Cardiac fibroblast (primary cell): Measurements from ENCODE around the gene MSH4.
A peak's percentile ranks its signal among the peaks of the same experiment; 100 is the strongest.
"Not testable (repeated sequence)": the region's sequence is repeated elsewhere in the genome, so short reads cannot be mapped to it uniquely, and the experiment has no call there.

Source experiments
- DNase-seq, 2 donors: peaks; one replicate each; pipeline versions ENCODE4 v3.0.0 to v3.0.0-alpha.2; 2010; ENCODE audit warnings: low read depth in 2 of 2
- H3K4me3 ChIP-seq, 2 donors: replicated peaks in 1 of 2; 1 replicate in 1 of 2; 2 replicates in 1 of 2; pipeline ENCODE4 v1.5.1; 2011; ENCODE audit warnings: low read depth in 2 of 2, low read length in 2 of 2, mild to moderate bottlenecking in 2 of 2, moderate library complexity in 1 of 2
- CTCF ChIP-seq: IDR thresholded peaks from one replicate; pipeline ENCODE4 v1.5.1; 2011; ENCODE audit warnings: low read depth, mild to moderate bottlenecking, low read length, inconsistent platforms

Gene MSH4

DNA sequence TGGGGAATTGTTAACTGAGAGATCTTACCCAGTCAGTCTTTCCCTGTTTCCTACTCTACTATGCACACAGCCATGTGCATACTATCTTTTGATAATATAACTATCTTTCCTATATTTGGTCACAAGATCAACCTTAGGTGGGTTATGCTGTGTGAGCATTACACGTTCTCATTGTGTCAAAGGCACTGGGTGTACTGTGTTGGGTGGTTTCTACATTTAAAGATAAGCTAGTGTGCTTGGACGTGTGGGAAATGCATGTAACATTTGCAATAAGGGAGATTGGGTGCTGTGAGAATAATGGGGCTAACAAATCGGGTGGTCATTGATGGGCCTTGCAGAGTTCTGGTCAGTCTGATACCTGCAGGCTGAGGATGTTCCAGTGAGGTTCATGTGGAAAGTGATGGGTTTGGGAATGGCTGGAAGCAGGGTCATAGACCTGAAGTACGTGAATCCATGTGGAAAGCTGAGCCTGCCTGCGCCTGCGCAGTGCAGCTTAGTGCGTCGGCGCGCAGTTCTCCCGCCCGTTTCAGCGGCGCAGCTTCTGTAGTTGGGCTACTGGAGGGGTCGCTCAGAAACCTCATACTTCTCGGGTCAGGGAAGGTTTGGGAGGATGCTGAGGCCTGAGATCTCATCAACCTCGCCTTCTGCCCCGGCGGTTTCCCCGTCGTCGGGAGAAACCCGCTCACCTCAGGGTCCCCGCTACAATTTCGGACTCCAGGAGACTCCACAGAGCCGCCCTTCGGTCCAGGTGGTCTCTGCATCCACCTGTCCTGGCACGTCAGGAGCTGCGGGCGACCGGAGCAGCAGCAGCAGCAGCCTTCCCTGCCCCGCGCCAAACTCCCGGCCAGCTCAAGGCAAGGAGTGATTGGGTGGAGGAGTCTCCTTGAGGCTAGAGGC lies at the start of gene MSH4:
Gene MSH4, plus strand, starts transcription at position 507 of the 897 bp plus-strand sequence. Its CDS starts 104 bp downstream, at position 611.
- peak in 1 of 2 donors; percentile 33 for DNase-seq
- no peak for TF ChIP-seq CTCF
- no peak within 1 kb of the TSS for H3K4me3 ChIP-seq

DNA sequence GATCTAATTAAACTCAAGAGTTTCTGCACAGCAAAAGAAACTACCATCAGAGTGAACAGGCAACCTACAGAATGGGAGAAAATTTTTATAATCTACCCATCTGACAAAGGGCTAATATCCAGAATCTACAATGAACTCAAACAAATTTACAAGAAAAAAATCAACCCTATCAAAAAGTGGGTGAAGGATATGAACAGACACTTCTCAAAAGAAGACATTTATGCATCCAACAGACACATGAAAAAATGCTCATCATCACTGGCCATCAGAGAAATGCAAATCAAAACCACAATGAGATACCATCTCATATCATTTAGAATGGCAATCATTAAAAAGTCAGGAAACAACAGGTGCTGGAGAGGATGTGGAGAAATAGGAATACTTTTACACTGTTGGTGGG lies 39.5 kb upstream of the MSH4 start:
- H3K4me3 ChIP-seq, DNase-seq: not testable (repeated sequence)

DNA sequence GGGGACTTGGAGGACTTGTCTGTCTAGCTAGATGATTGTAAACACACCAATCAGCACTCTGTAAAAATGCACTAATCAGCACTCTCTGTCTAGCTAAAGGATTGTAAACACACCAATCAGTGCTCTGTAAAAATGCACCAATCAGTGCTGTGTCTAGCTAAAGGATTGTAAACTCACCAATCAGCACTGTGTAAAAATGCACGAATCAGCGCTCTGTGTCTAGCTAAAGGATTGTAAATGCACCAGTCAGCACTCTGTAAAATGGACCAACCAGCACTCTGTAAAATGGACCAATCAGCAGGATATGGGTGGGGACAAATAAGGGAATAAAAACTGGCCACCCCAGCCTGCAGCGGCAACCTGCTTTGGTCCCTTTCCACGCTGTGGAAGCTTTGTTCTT lies 38.1 kb upstream of the MSH4 start:
- not testable (repeated sequence) for DNase-seq, H3K4me3 ChIP-seq

DNA sequence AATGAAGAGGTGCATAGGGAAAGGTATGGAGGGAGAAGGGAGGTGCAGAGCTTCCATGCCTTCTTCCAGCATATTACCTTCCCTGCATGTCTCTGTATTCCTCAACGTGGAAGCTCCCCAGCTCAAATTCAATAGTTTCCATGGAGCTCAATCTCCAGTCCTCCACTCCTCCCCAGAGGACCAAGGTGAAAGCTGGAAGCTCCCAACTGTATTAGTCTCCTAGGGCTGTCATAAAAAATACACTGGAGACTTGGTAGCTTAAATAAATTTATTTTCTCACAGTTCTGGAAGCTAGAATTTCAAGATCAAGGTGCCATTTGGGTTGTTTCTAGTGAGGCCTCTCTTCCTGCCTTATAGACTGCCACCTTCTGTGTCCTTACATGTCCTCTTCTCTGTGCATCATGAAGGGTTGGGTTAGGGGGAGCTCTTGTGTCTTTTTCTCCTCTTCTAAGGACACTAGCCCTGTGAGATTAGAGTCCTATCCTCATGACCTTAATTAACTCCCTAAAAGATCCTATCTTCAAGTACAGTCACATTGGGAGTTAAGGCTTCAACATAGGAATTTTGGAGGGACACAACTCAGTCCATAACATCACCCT lies 32.5 kb upstream of the MSH4 start:
- no peak for DNase-seq
- H3K4me3 ChIP-seq: no peak overlapping the region
- no peak for TF ChIP-seq CTCF

GRCh38 chr1:75765697-75766355 lies 30.9 kb upstream of the MSH4 start:
- no peak for TF ChIP-seq CTCF
- DNase-seq: peak; percentile 68 to 88
- no peak overlapping the region for H3K4me3 ChIP-seq

DNA sequence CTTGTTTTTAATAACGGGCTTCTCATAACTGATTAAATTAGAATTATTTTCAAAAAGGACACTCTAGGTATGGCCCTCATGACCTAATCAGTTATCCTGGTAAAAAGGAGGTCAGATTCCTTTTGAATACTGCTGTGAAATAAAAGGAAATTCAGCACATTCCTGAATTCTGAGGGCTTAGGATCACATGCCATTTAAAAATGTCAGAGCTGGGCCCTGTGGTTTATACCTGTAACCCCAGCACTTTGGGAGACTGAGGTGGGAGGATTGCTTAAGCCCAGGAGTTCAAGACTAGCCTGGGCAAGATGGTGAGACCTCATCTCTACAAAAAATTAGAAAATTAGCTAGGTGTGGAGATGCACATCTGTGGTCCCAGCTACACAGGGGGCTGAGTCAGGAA lies 28.7 kb upstream of the MSH4 start:
- TF ChIP-seq CTCF: no peak
- peak in 1 of 2 donors; percentile 24 for DNase-seq
- H3K4me3 ChIP-seq: no peak overlapping the region

DNA sequence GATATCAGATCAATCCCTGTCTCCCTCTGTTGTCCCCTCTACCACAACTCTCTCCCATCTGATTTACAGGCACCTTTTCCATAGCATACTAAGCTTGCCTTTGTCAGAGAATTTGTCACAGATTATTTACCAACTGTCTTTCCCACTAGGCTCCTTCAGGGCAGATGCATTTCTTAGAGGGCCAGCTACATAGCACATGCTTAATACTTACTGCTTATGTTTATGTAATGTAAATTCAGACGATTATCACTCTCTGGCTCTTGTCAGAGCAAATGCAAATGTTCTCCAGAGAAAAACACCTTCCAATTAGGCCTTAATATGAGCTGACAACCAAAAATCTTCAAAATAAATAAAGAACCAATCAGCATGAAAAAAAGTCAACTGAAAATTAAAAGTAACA lies 25.9 kb upstream of the MSH4 start:
- no peak for DNase-seq
- no peak for TF ChIP-seq CTCF

More for the DNA sequence above, 25.9 kb upstream of the MSH4 start:
- no peak overlapping the region for H3K4me3 ChIP-seq
